Body of pancreas (tissue), 4 donors: ENCODE measurements around the gene RICTOR.

Experiments used
- CTCF ChIP-seq, 7 experiments: fragments of 450-650 bp in 4 of 7; fragments of 200-600 bp in 3 of 7; sonication (generic) in 3 of 7; IDR thresholded peaks; one replicate each; pipeline ENCODE4 v1.5.1; 2016 to 2019; ENCODE audit warnings: antibody characterized with exemption in 7 of 7
- POLR2A ChIP-seq, 3 donors: fragments of 450-650 bp; IDR thresholded peaks; one replicate each; pipeline ENCODE4 v1.6.1; 2016; ENCODE audit warnings: antibody characterized with exemption in 3 of 3, mild to moderate bottlenecking in 2 of 3

GRCh38 chr5:39009981-39010380 lies 64.2 kb downstream of the RICTOR start:
- TF ChIP-seq CTCF (IDR thresholded peaks at IDR 0.05) (no peak), POLR2A (IDR thresholded peaks at IDR 0.05) (no peak)
